ENCODE measurements around the gene SRD5A1.

The SRD5A1 gene

GRCh38 chr5:6723816-6724300 lies 90.6 kb downstream of the SRD5A1 start:
- no peaks in the 10 kb centered on the region for H3K27me3 ChIP-seq (ENCODE audit: insufficient read depth, poor library complexity, severe bottlenecking)
- no peak for DNase-seq (ENCODE audit: low read depth in 1 of 2, low spot score in 1 of 2)
- TF ChIP-seq SPI1 (IDR thresholded peaks at IDR 0.05; ENCODE audit: borderline replicate concordance, low read depth): no peak
- TF ChIP-seq GABPA (IDR thresholded peaks at IDR 0.05; ENCODE audit: low read depth): no peak
- no peak for TF ChIP-seq POLR2AphosphoS5 (IDR thresholded peaks at IDR 0.05; ENCODE audit: low read depth)
- no peak overlapping the region for H3K4me3 ChIP-seq (replicated peaks; ENCODE audit: insufficient read depth, low read length)
- H3K27ac ChIP-seq (replicated peaks): no peak overlapping the region

All from HL-60 (cell line).